GM21367 (cell line): ENCODE results near the gene ATXN10.

Source experiments
- ATAC-seq: cut with Tn5 transposase; IDR thresholded peaks from one replicate; pipeline ENCODE4 v1.9.1; 2021; ENCODE audit not compliant: unreplicated experiment

ATXN10 gene

DNA sequence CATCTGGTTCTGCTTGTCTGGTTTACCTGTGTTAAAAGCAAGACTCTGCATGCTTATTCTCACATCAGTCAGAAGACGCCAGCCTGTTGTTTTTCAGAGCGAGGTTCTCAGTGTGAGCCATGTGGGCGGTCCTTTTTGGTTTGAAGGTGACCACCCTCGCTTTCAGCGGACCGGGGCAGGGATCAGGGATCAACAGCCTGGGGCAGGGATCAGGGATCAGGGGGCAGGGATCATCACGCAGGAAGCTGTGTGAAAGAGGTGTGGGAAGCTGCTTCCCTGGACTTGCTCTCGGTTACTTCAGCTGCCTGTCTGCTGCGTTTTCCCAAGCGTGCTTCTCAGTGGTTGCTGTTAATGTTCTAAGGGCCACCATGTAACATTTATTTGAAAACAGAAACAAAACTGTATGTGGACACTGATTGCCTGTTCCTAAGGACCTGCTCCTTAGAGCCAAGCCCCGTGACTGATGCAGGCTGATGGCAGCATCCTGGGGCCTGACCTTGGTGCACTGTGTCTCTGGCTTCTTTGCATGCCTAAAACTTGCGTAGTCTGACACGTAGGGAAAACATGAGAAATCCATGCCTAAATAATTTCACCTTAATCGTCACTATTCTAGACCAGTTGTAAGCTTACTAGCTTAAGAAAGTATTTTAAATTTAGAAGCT is 146.9 kb downstream of the ATXN10 start:
- ATAC-seq = no peak

DNA sequence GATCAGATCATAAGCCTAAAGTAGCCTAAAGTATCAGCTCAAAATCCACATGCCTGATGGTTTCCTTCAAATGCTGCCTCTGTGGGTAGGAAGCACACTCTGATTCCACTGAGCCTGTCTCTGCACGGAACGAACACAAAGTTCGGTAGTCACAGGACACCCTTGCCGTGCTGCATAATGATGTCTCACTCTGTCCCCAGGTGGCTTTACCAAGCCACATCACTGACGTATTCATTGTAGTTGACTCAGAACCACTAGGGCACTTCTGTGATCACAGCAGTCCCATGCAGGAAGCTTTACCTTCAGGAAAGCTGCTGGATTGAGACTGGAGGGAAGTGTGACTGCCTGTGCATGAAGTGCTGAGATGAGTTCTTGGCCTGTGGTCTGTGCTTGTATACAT is 147.7 kb downstream of the ATXN10 start:
- ATAC-seq = no peak

DNA sequence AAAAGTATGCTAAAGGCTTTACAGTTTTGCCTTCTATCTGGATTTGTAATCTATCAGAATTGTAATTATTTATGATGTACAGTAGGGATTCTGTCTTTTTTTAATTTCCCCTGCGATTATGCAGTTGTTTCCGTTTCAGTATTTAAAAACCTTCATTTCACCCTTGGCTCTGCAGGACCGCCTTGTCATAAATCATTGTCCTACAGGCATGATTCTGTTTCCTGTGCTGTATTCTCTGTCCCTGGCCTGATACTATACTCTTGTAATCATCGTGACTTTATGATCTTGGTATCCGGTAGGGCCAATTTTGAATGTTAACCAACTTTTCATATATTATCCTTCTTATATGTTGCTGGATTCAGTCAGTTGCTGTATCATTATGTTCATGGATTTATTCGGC is 151.7 kb downstream of the ATXN10 start:
- no peak for ATAC-seq

DNA sequence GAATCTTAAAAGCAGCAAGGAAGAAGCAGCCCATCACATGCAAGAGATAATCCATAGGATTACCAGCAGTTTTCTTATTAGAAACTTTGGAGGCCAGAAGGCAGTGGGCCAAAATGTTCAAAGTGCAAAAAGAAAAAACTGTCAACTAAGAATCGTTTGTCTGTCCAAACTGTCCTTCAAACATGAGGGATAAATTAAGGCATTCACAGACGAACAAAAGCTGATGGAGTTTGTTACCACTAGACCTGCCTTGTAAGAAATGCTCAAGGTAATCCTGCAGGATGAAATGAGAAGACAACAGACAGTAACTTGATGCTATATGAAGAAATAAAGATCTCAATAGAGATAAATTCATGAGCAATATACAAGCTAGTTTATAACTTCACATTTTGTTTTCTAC is 154.9 kb downstream of the ATXN10 start:
- ATAC-seq = no peak

DNA sequence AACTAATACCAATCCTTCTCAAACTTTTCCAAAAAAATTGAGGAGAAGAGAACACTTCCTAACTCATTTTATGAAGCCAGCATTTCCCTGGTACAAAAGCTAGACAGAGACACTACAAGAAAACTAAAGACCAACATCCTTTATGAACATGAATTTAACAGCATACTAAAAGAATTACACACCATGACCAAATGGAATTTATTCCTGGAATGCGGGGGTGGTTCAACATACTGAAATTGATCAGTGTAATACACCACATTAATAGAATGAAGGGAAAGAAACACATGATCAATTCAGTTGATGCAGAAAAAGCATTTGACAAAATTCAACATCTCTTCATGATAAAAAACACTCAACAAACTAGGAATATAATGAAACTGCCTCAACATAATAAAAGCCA is 157.2 kb downstream of the ATXN10 start:
- no peak for ATAC-seq

DNA sequence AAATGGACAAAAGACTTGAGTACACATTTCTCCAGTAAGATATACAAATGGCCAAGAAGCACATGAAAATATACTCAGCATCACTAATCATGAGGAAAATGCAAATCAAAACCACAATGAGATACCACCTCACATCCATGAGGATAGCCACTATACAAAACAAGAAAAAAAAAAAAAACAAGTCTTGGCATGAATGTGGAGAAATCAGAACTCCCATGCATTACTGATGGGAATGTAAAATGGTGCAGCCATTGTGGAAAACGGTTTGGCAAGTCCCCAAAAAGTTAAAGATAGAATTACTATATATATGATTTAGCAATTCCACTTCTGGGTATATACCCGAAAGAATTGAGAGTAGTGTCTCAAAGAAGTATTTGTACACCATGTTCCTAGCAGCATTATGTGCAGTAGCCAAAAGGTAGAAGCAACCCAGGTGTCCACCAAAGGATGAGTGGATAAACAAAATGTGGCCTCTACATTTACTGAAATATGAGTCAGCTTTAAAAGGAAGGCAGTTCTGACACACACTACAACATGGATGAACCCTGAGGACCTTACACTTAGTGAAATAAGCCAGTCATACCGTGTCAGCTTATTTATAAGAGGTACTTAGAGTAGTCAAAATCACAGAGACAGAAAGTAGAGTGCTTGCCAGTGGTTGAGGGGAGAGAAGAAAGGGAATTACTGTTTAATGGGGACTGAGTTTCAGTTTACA is 159.1 kb downstream of the ATXN10 start:
- ATAC-seq = no peak

DNA sequence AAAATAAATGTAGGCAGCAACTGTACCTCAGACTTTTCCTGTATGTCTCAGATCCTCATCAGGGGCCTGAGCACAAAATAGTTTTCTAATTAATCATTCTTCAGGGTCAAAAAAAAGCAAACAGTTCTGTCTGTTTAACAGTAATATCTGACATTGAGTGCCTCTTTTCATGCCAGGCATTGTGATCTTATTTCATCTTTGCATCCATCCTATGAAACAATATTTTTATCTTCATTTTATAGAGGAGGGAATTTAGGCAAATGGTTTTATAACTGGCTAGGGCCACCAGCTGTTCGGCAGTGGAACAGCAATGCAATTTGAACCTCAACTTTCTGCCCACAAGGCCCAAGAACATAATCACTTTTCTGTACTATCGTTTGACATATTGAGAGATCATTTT is 159.8 kb downstream of the ATXN10 start:
- no peak for ATAC-seq

DNA sequence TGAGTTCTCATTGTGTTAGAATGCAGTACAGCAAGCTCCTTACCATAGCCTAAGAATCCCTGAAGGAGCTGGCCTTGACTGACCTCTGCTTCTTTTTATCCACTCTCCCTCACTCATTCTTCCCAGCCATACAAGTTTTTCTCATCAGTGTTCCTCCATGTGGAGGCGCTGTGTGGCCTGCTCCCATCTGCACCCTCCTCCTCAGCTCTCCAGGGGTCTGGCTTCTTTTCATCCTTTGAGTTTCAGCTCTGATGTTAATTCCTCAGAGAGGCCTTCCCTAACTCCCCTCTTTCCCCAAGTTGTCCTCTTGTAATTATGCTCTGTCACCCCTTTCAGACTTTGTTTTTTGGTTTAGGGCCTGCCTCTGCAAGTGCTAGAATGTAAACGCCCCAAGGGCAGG is 160.5 kb downstream of the ATXN10 start:
- ATAC-seq = no peak

DNA sequence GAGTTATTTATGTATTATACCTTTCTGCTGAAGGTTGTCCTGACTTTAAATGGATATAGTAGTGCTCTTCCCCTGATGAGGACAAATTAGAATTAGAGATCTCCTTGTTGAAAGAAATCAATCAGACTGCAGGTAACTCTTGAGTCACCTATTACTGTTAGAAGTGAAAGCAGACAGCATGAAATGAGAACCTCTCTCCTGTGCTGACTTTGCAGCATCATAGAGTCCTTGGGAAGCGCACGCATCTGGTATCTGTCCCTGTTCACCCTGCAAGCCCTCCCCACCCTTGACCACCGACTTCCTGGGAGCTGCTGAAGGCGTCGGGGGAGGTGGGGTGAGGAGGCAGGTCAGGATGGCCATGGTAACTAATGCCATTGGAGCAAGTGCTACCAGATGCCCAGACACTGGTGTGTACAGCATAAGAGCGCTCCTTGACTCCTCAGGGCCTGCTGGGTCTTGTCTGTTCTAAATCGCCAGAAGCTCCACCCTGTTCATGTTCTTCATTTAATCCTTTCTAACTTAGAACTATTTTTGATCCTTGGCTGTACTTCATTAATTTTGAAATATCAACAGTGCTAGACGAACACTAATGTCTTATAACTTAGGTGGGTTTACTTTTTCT is 161.4 kb downstream of the ATXN10 start:
- no peak for ATAC-seq

DNA sequence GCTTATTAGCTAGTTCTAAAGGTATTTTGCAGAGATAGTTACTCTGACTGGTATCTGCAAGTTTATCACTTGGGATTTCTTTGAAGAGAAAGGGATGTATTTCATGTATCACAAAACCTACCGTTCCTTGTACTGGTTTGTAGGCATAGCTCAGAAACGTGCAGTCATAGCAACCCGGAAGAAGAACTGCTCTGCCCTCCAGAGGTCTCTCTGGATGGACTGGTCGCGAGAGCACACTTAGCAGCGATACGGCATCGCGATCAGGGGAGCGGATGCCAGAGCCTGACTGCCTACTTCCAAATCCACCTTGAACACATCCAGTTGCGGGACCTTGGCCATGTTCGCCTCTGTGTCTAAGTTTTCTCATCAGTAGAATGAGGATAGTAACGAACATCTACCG is 162.0 kb downstream of the ATXN10 start:
- no peak for ATAC-seq

DNA sequence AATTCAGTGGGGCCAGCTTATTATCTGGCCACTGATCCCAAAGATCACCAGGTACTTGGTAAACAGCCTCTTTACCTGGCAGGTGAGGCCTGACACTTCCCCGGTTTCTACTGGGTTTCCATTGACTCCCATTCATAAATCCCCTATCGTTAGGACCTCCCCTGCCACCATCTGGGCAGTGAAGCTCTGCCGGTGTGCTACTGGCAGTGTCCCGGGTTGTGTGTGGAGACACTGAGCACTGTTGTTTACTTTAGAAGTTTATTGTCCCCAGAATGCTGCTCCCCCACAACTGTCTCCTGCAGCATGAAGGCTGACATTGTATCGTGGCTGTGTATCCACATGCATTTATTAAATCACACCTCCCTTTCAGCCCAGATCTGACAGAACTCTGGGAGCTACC is 162.6 kb downstream of the ATXN10 start:
- ATAC-seq = no peak

DNA sequence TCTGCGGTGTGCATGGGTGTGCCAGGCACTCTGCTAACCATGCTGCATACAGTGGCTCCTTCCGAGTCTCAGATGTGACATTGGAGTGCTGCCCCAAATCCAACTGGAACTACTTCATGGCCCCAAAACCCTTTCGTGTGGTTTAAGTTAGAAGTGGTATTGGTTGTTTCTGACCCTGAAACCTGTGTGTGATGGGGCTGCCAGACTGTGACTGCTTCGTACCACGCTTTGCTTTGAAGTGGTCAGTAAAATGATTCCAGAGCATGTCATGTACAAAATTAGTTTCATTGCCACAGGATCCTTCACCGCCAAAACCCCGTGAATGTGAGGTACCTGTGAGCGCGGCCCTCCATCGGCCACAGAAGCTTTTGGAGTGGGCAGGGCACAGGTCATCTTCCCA is 163.2 kb downstream of the ATXN10 start:
- ATAC-seq = no peak

DNA sequence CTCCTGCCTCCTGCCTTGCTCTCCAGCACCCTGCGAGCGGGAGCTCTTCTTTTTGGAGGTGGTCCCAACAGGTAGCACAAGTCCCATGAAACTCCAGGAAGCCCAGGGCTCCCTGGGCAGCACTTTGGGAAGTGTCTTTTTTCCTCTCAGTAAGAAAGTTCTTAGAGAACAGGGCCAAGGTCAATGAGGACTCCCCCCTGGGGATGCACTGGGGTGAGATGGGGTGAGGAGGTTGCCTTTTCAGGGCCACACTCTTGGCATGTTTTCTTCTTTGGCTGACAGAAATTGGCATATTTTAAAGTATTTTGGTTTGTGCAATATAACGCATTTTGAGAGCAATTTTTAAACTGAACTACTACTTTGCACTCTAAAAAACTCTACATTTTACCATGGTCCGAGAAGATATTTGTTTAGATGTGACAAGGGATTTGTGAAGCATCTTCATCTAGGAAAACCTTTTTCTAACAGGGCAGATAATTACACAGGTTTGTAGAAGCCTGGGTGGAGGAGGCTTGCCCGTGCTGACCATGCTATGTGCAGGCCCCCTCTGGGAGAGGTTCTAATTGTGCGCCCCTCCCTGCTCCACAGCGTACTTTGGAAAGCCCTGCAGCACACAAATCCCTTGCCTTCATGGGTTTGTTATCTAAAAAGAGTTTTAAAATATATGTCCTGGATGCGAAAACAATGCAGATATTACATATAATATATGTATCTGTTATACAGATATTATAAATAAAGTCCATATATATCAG is 165.0 kb downstream of the ATXN10 start:
- ATAC-seq = no peak

DNA sequence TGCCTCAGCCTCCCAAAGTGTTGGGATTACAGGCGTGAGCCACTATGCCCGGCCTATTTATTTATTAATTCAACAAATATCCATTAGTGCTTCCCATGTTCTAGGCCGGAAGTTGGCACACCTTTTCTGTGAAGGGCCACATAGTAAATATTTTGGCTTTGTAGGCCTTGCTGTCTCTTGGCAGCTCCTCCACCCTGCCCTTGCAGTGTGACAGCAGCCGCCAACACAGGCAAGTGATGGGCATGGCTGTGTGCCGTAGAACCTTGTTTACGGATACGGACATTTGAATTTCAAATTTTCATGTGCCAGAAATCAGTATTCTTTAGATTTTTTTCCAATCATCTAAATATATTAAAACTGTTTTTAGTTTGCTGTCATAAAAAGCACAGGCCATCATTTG is 165.9 kb downstream of the ATXN10 start:
- ATAC-seq = no peak

DNA sequence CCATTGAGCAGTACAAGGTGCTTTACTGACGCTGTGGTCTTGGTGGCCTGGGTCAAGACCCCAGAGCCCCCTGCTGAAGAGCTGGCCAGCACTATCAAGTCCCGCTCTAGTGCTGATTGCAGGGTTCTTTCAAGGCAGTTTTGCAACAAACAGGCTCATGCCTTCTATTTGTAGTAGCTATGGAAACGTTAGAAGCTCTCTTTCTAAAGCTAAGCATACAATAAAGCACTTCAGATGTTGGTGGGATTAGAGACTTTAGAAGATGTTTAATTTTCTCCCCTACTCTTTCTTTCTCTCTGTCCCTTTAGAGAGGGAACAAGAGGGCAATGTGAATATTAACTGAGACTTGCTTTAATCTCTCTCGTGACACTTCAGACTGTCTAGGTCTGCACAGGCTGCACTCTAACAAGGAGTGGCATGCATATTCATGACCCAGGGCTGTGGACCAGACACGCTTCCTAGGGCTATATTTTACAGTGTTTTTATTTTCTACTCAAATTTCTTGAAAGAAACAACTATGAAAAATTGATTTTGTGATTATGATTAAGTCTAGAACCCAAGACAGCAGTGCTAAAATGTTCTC is 166.8 kb downstream of the ATXN10 start:
- ATAC-seq = no peak

DNA sequence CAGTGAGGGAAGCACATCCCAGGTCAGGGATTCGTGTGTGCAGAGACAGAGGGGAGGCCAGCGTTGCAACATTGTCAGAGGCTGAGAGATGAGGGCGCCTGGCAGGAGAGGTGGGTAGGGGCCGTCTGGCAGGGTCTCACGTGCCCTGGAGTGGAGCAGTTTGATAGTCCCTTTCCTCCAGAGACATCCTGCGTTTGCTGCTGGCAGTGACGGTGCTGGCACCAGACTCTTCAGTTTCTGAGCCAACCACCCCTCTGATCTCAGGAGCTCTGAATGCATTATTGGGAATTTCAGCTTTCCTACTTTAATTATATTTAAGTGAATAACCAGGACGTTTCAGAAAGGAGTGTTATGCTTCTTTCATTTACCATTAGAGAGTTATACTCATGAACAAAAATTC is 168.8 kb downstream of the ATXN10 start:
- ATAC-seq = no peak

DNA sequence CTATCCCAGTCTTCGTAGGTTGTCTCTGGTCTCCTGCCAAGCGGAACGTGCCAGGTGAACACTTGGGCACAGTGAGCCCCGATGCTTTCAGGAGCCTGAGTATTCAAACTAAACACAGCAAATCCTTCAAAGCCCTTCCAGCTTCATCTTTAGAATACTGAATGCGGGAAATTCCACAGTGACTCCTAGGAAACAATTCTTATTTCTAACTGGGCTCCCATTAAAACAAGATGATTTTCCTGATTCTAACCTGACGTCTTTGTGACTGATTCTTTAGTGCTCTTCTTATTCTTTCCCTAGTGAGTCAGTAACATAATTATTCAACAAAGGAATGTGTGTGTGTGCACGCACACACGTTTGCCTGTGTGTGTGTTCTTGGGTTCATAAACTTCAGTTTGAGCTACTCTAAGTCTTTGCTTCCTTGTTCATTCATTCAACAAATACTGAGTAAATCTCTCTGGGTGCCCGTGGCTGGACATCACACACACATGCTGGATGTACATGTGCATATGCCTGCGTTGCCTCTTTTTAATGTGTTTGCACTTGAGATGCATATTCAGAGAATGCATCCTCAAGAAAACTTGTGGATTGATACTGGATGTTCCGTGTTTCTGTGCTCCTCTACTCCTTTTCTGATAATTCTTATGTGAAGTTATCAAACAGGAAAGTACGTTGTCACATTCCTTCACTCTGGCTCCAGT is 170.8 kb downstream of the ATXN10 start:
- no peak for ATAC-seq

DNA sequence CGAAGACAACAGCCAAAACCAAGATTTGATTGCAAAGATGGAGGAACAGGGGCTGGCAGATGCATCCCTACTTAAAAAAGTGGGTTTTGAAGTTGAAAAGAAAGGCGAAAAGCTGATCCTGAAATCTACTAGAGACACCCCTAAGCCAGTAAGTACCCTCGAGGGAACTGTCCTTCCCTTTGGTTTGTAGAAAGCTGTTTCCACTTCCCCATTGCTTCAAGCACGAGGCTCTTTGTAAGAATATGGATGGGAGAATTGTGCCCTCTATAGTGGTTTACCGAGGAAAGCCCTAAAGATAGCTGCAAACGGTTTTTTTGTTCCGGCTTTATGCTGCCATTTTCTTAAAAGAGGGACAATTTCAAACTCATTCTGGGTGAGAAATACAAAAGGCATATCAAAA is 171.4 kb downstream of the ATXN10 start:
- ATAC-seq = no peak

DNA sequence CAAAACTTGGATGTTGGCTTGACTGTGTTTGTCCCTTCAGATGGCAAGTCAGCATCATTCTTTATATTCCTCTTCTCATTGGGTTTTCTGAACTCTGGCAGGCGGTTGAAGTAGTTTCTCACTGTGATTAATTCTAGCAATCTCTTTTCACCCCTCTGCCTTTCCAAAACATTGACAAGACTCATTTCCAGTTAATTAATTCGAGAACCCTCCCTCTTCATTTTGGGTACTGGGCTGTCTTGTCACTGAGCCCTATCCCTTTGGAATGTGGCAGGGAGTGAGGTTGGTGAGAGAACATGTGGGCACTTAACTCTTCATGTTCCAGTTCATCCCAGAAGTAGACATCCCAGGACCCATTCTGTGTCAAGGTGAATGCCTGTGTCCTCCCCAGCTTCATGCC is 172.4 kb downstream of the ATXN10 start:
- no peak for ATAC-seq

DNA sequence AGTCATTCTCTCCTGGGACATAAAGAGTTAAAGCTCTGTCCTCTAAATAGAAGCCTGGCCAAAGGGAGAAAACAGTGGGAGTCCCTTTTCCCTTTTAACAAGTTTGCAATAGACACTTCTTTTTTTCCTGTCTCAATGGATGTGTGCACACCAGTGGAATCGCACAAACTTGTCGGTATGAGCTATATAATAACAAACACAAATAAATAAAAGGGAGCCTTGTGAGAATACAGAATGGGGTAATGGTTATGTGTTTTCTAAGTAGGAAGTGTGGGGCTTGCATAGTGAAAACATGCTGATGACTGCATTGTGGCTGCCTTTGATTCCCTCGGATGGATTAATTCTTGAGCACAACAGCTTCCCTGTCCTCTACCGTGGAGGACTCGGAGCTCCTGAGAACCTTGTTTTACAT is 173.4 kb downstream of the ATXN10 start:
- ATAC-seq = no peak

DNA sequence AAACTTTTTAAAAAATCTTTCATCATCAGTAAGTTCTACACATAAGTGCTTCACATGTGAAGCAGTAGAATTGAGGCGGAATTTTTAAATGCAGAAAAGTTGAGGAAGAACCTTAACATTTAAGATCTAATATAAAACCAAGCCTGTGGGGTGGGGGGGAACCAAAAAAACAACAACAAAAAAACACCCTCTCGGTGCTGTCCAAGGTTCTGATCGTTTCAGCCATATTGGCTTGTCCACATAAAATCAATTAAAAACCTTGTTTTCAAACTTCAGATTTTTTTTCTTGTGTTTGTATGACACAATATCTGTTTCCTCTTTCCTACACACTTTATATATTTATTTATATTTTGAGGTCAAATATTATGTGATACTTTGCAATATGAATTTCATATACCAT is 175.3 kb downstream of the ATXN10 start:
- no peak for ATAC-seq
